Fibroblast of skin of right biceps (primary cell): Measurements from ENCODE around the gene SLC16A5.
A peak's percentile ranks its signal among the peaks of the same experiment; 100 is the strongest.
"Not testable (repeated sequence)": the region's sequence is repeated elsewhere in the genome, so short reads cannot be mapped to it uniquely, and the experiment has no call there.

Experiments used
- DNase-seq: peaks from one replicate; pipeline ENCODE4 v3.0.0-alpha.2; 2013

Gene SLC16A5

GRCh38 chr17:75087558-75088453 lies at the start of gene SLC16A5:
Gene SLC16A5, plus strand, starts transcription at chr17:75087954. Its CDS starts 5,683 bp downstream, at chr17:75093637.
- DNase-seq: peak; percentile 85

- DNase-seq: no peak
Observed at GRCh38 chr17:75039238-75039637, 48.5 kb upstream of the SLC16A5 start.

GRCh38 chr17:75041656-75042280 lies 46.0 kb upstream of the SLC16A5 start:
- no peak for DNase-seq

GRCh38 chr17:75043789-75044188 lies 44.0 kb upstream of the SLC16A5 start:
- not testable (repeated sequence) for DNase-seq

GRCh38 chr17:75044716-75045115 lies 43.0 kb upstream of the SLC16A5 start:
- DNase-seq: no peak

- DNase-seq: not testable (repeated sequence)
Observed at GRCh38 chr17:75045946-75046406, 41.8 kb upstream of the SLC16A5 start.

- peak; percentile 97 for DNase-seq
Observed at GRCh38 chr17:75046407-75047289, 41.1 kb upstream of the SLC16A5 start, which contains the start of the genes ATP5PD and KCTD2. Gene ATP5PD, minus strand, starts transcription at chr17:75046969. Its CDS starts 4,319 bp downstream, at chr17:75042650. Gene KCTD2, plus strand, starts transcription at chr17:75047225. Its CDS starts 26 bp downstream, at chr17:75047251.

GRCh38 chr17:75047398-75048098 lies 40.2 kb upstream of the SLC16A5 start:
- no peak for DNase-seq

- DNase-seq: no peak
Observed at GRCh38 chr17:75048249-75048878, 39.4 kb upstream of the SLC16A5 start.

- DNase-seq: no peak
Observed at GRCh38 chr17:75049057-75049456, 38.7 kb upstream of the SLC16A5 start.

GRCh38 chr17:75049706-75050105 lies 38.0 kb upstream of the SLC16A5 start:
- DNase-seq: no peak

GRCh38 chr17:75051941-75052340 lies 35.8 kb upstream of the SLC16A5 start:
- DNase-seq: no peak

- peak; percentile 72 for DNase-seq
Observed at GRCh38 chr17:75059369-75060345, 28.1 kb upstream of the SLC16A5 start.

GRCh38 chr17:75060434-75061054 lies 27.2 kb upstream of the SLC16A5 start:
- no peak for DNase-seq

GRCh38 chr17:75061055-75061438 lies 26.7 kb upstream of the SLC16A5 start:
- DNase-seq: no peak

- no peak for DNase-seq
Observed at GRCh38 chr17:75061618-75062017, 26.1 kb upstream of the SLC16A5 start.

GRCh38 chr17:75063201-75063600 lies 24.6 kb upstream of the SLC16A5 start:
- no peak for DNase-seq

GRCh38 chr17:75063626-75064025 lies 24.1 kb upstream of the SLC16A5 start:
- DNase-seq: no peak

- no peak for DNase-seq
Observed at GRCh38 chr17:75064040-75064439, 23.7 kb upstream of the SLC16A5 start.

- DNase-seq: no peak
Observed at GRCh38 chr17:75064460-75064859, 23.3 kb upstream of the SLC16A5 start.
